HUES64 (cell line): ENCODE data around the gene NADK.

ENCODE experiments used
- H3K27ac ChIP-seq: 2 replicates; pipeline ENCODE4 v1.7.0; 2013; ENCODE audit warnings: low read depth, low read length, inconsistent platforms
- H3K27me3 ChIP-seq: 2 replicates; pipeline ENCODE4 v1.6.1; 2013; ENCODE audit warnings: mild to moderate bottlenecking, low read length; ENCODE audit not compliant: insufficient read depth
- H3K36me3 ChIP-seq: 2 replicates; pipeline ENCODE4 v1.6.1; 2013; ENCODE audit warnings: mild to moderate bottlenecking, low read length; ENCODE audit not compliant: insufficient read depth
- H3K4me1 ChIP-seq: 2 replicates; pipeline ENCODE4 v1.6.1; 2013; ENCODE audit warnings: mild to moderate bottlenecking, low read length, moderate library complexity; ENCODE audit not compliant: insufficient read depth
- H3K4me3 ChIP-seq: 2 replicates; pipeline ENCODE4 v1.5.1; 2013; ENCODE audit warnings: mild to moderate bottlenecking, low read length, moderate library complexity
- H3K9ac ChIP-seq: 2 replicates; pipeline ENCODE4 v1.6.1; 2013; ENCODE audit warnings: mild to moderate bottlenecking, low read depth, low read length
- H3K9me3 ChIP-seq: 2 replicates; pipeline ENCODE4 v1.6.1; 2013; ENCODE audit warnings: low read depth, low read length; ENCODE audit not compliant: insufficient read depth
- WGBS: fragments of 150-250, 120-280 bp; methylation state at CpG from one replicate; pipeline ENCODE4 v1.1.7; 2013; ENCODE audit warnings: missing lambda C conversion rate; 5-methylcytosine and 5-hydroxymethylcytosine counted together

Gene NADK

GRCh38 chr1:1760715-1761114, 17.6 kb downstream of the NADK start:
- 96% methylated on average over 10 of the region's 10 CpGs for WGBS
- no peaks in the 10 kb centered on the region for H3K27me3 ChIP-seq
- H3K9ac ChIP-seq = no peak overlapping the region
- no peaks in the 10 kb centered on the region for H3K4me1 ChIP-seq
- H3K36me3 ChIP-seq = peaks cover 85% of the 10 kb centered on the region
- H3K9me3 ChIP-seq = no peaks in the 10 kb centered on the region
- H3K4me3 ChIP-seq = no peak overlapping the region
- no peak overlapping the region for H3K27ac ChIP-seq

GRCh38 chr1:1760345-1760650, 18.0 kb downstream of the NADK start:
- Histone ChIP-seq H3K27me3 (no peaks in the 10 kb centered on the region), H3K4me1 (no peaks in the 10 kb centered on the region), H3K9me3 (no peaks in the 10 kb centered on the region), H3K4me3 (no peak overlapping the region), H3K36me3 (peaks cover 85% of the 10 kb centered on the region), H3K27ac (no peak overlapping the region), H3K9ac (no peak overlapping the region)
- WGBS = 96% methylated on average over 20 of the region's 20 CpGs

- Histone ChIP-seq H3K9me3 (no peaks in the 10 kb centered on the region), H3K27ac (no peak overlapping the region), H3K4me3 (no peak overlapping the region), H3K4me1 (no peaks in the 10 kb centered on the region), H3K9ac (no peak overlapping the region), H3K36me3 (peaks cover 83% of the 10 kb centered on the region), H3K27me3 (no peaks in the 10 kb centered on the region)
- WGBS = 95% methylated on average over 37 of the region's 37 CpGs
Observed at GRCh38 chr1:1759456-1760344, 18.6 kb downstream of the NADK start.

GRCh38 chr1:1758692-1759455, 19.4 kb downstream of the NADK start:
- Histone ChIP-seq H3K9ac (no peak overlapping the region), H3K27me3 (no peaks in the 10 kb centered on the region), H3K36me3 (peaks cover 84% of the 10 kb centered on the region), H3K27ac (no peak overlapping the region), H3K4me1 (no peaks in the 10 kb centered on the region), H3K9me3 (no peaks in the 10 kb centered on the region), H3K4me3 (no peak overlapping the region)
- WGBS = 95% methylated on average over 34 of the region's 34 CpGs

- Histone ChIP-seq H3K27me3 (no peaks in the 10 kb centered on the region), H3K4me1 (no peaks in the 10 kb centered on the region), H3K27ac (no peak overlapping the region), H3K36me3 (peaks cover 87% of the 10 kb centered on the region), H3K9ac (no peak overlapping the region), H3K9me3 (no peaks in the 10 kb centered on the region), H3K4me3 (no peak overlapping the region)
- WGBS = 96% methylated on average over 27 of the region's 27 CpGs
Observed at GRCh38 chr1:1758059-1758621, 20.1 kb downstream of the NADK start.

- Histone ChIP-seq H3K27me3 (no peaks in the 10 kb centered on the region), H3K9me3 (no peaks in the 10 kb centered on the region), H3K36me3 (peaks cover 89% of the 10 kb centered on the region), H3K27ac (no peak overlapping the region), H3K4me3 (no peak overlapping the region), H3K4me1 (no peaks in the 10 kb centered on the region), H3K9ac (no peak overlapping the region)
- 96% methylated on average over 25 of the region's 25 CpGs for WGBS
Observed at GRCh38 chr1:1757422-1758058, 20.7 kb downstream of the NADK start.

- Histone ChIP-seq H3K9me3 (no peaks in the 10 kb centered on the region), H3K27ac (no peak overlapping the region), H3K4me3 (no peak overlapping the region), H3K27me3 (no peaks in the 10 kb centered on the region), H3K4me1 (no peaks in the 10 kb centered on the region), H3K9ac (no peak overlapping the region), H3K36me3 (peaks cover 84% of the 10 kb centered on the region)
- WGBS = 90% methylated on average over 33 of the region's 33 CpGs
Observed at GRCh38 chr1:1756661-1757421, 21.4 kb downstream of the NADK start.

- H3K4me1 ChIP-seq = no peaks in the 10 kb centered on the region
- H3K4me3 ChIP-seq = no peak overlapping the region
- H3K27ac ChIP-seq = no peak overlapping the region
- WGBS = 94% methylated on average over 15 of the region's 15 CpGs
- no peaks in the 10 kb centered on the region for H3K9me3 ChIP-seq
- no peaks in the 10 kb centered on the region for H3K27me3 ChIP-seq
- no peak overlapping the region for H3K9ac ChIP-seq
- peaks cover 74% of the 10 kb centered on the region for H3K36me3 ChIP-seq
Observed at GRCh38 chr1:1755852-1756251, 22.4 kb downstream of the NADK start.

GRCh38 chr1:1755426-1755825, 22.8 kb downstream of the NADK start:
- WGBS = 92% methylated on average over 19 of the region's 19 CpGs
- Histone ChIP-seq H3K36me3 (peaks cover 69% of the 10 kb centered on the region), H3K27ac (no peak overlapping the region), H3K4me3 (no peak overlapping the region), H3K9me3 (no peaks in the 10 kb centered on the region), H3K9ac (no peak overlapping the region), H3K4me1 (no peaks in the 10 kb centered on the region), H3K27me3 (no peaks in the 10 kb centered on the region)

- H3K9ac ChIP-seq = no peak overlapping the region
- H3K27ac ChIP-seq = no peak overlapping the region
- H3K27me3 ChIP-seq = no peaks in the 10 kb centered on the region
- peaks cover 57% of the 10 kb centered on the region for H3K36me3 ChIP-seq
- 95% methylated on average over 49 of the region's 49 CpGs for WGBS
- H3K4me1 ChIP-seq = no peaks in the 10 kb centered on the region
- no peaks in the 10 kb centered on the region for H3K9me3 ChIP-seq
- no peak overlapping the region for H3K4me3 ChIP-seq
Observed at GRCh38 chr1:1754051-1754815, 24.0 kb downstream of the NADK start.
